OCI-LY7 (cell line): ENCODE measurements around the gene SUPT3H. TPM values are rescaled to one million over a fixed set of nuclear protein-coding genes. Genes with fewer than 3 reads are reported as not detected.

Source experiments
- BruUV-seq: library from RNA; stranded (reverse); fragments of 400-500 nt; replicated peaks from 2 replicates; lab custom pipeline; 2021; lab: Mats Ljungman, UMichigan
- CTCF ChIA-PET: fragments of 300-600 bp; sonication (Branson Sonifier 250); formaldehyde crosslinking; loops from one replicate; lab custom pipeline; 2022; ENCODE audit warnings: antibody characterized with exemption; ENCODE audit not compliant: unreplicated experiment; lab: Charles Lee
- POLR2A ChIA-PET: fragments of 300-600 bp; sonication (Branson Sonifier 250); formaldehyde crosslinking; loops from one replicate; lab custom pipeline; 2022; ENCODE audit warnings: antibody characterized with exemption; lab: Charles Lee
- DNase-seq: peaks from one replicate; pipeline ENCODE4 v3.0.0-alpha.2; 2015; ENCODE audit warnings: low spot score
- H2AFZ ChIP-seq: fragments of 200-600 bp; sonication (generic), shearing (Covaris generic); 2 replicates; pipeline ENCODE4 v1.6.1; 2014; ENCODE audit warnings: mild to moderate bottlenecking, antibody characterized with exemption, low read length, moderate library complexity
- H3K27ac ChIP-seq: fragments of 200-600 bp; sonication (generic); 2 replicates; pipeline ENCODE4 v1.5.1; 2014; ENCODE audit warnings: mixed run types, low read depth, mild to moderate bottlenecking, moderate library complexity, low read length, inconsistent platforms; ENCODE audit not compliant: poor library complexity, severe bottlenecking
- H3K36me3 ChIP-seq: fragments of 200-600 bp; sonication (generic); 2 replicates; pipeline ENCODE4 v1.6.1; 2014; ENCODE audit warnings: mild to moderate bottlenecking, antibody characterized with exemption, low read length, moderate library complexity, mixed read lengths; ENCODE audit not compliant: insufficient read depth
- H3K4me1 ChIP-seq: fragments of 200-600 bp; sonication (generic); 2 replicates; pipeline ENCODE4 v1.5.1; 2014; ENCODE audit warnings: mild to moderate bottlenecking, low read length; ENCODE audit not compliant: insufficient read depth, poor library complexity, severe bottlenecking
- H3K4me2 ChIP-seq: fragments of 200-600 bp; sonication (generic); 2 replicates; pipeline ENCODE4 v1.6.1; 2014; ENCODE audit warnings: mild to moderate bottlenecking, low read length
- H3K4me3 ChIP-seq: fragments of 200-600 bp; sonication (generic); 2 replicates; pipeline ENCODE4 v1.5.1; 2014; ENCODE audit warnings: mild to moderate bottlenecking, low read depth, low read length; ENCODE audit not compliant: poor library complexity, severe bottlenecking
- H3K79me2 ChIP-seq: fragments of 200-600 bp; sonication (generic); 2 replicates; pipeline ENCODE4 v1.6.1; 2016; ENCODE audit warnings: low read depth, mild to moderate bottlenecking, low read length, moderate library complexity, mixed read lengths; ENCODE audit not compliant: insufficient read depth
- H3K9me2 ChIP-seq: fragments of 200-600 bp; sonication (generic); 2 replicates; pipeline ENCODE4 v1.6.1; 2016; ENCODE audit warnings: mild to moderate bottlenecking, low read length, mixed read lengths; ENCODE audit not compliant: insufficient read depth
- H3K9me3 ChIP-seq: fragments of 200-600 bp; sonication (generic); 2 replicates; pipeline ENCODE4 v1.6.1; 2014; ENCODE audit warnings: mild to moderate bottlenecking, mixed run types, low read length, mixed read lengths
- H4K20me1 ChIP-seq: fragments of 200-600 bp; sonication (generic); 2 replicates; pipeline ENCODE4 v1.6.1; 2014; ENCODE audit warnings: mild to moderate bottlenecking, antibody characterized with exemption, low read length, moderate library complexity, mixed read lengths; ENCODE audit not compliant: insufficient read depth
- EZH2phosphoT487 ChIP-seq: fragments of 200-600 bp; sonication (generic); IDR thresholded peaks from 2 replicates; pipeline ENCODE4 v1.6.1; 2018; ENCODE audit warnings: low read depth, borderline replicate concordance, mild to moderate bottlenecking, mixed run types, antibody characterized with exemption, low read length, moderate library complexity, mixed read lengths
- intact Hi-C: fragments of 100-400 bp; cut with micrococcal nuclease; formaldehyde crosslinking; loops from one replicate; pipeline ENCODE4 v1.10.0; 2022; ENCODE audit not compliant: unreplicated experiment
- total RNA-seq, 2 experiments: library from RNA; depleted of rRNA in 1 of 2; stranded (reverse); fragments of >200 nt in 1 of 2; shearing (Covaris generic) in 1 of 2; gene quantifications; 2 replicates each; pipeline ENCODE4 v1.2.3, GENCODE V29; 2014 to 2022
- TF ChIP-seq, protein P1 (sequence below): fragments of 200-600 bp; sonication (generic); conservative IDR thresholded peaks from 2 replicates; pipeline ENCODE4 v1.5.1; 2014; ENCODE audit warnings: mild to moderate bottlenecking, antibody characterized with exemption, low read length, moderate library complexity, mixed read lengths

Gene SUPT3H
- total RNA-seq, 2 experiments from 2014 or later, result 1.1 to 7.1 TPM

DNA sequence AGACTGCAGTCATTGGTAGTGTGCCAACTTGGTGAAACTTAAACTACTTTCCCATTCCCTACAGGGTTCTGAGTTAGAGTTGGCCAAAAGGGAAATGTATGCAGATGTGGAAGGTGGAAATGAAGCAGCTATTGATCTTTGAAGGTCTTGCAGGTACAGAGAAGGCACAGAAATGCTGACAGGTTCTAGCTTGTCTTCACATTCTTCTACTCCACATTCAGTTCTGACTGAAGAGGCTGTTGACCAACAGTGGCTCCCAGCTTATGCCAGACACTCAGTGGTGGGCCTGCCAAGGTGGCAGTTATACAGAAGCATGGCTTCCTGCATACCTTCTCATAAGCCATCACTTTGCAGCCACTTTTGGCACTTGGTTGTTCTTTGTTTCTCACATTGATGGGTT lies 566.3 kb downstream of the SUPT3H start:
- no peaks in the 10 kb centered on the region for H3K4me1 ChIP-seq
- CTCF ChIA-PET, result no interaction called here
- no peaks in the 10 kb centered on the region for H3K9me2 ChIP-seq
- DNase-seq, result no peak
- no peak overlapping the region for H3K4me3 ChIP-seq
- no peak overlapping the region for H3K27ac ChIP-seq
- BruUV-seq, result no TSS peak
- TF ChIP-seq, protein P1, sequence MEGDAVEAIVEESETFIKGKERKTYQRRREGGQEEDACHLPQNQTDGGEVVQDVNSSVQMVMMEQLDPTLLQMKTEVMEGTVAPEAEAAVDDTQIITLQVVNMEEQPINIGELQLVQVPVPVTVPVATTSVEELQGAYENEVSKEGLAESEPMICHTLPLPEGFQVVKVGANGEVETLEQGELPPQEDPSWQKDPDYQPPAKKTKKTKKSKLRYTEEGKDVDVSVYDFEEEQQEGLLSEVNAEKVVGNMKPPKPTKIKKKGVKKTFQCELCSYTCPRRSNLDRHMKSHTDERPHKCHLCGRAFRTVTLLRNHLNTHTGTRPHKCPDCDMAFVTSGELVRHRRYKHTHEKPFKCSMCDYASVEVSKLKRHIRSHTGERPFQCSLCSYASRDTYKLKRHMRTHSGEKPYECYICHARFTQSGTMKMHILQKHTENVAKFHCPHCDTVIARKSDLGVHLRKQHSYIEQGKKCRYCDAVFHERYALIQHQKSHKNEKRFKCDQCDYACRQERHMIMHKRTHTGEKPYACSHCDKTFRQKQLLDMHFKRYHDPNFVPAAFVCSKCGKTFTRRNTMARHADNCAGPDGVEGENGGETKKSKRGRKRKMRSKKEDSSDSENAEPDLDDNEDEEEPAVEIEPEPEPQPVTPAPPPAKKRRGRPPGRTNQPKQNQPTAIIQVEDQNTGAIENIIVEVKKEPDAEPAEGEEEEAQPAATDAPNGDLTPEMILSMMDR, result no peak
- no peak for TF ChIP-seq EZH2phosphoT487
- no peaks in the 10 kb centered on the region for H3K79me2 ChIP-seq
- no peaks in the 10 kb centered on the region for H3K36me3 ChIP-seq
- intact Hi-C loops, result no loop called here
- no peaks in the 10 kb centered on the region for H4K20me1 ChIP-seq
- H2AFZ ChIP-seq, result no peak overlapping the region
- H3K4me2 ChIP-seq, result no peak overlapping the region
- no peaks in the 10 kb centered on the region for H3K9me3 ChIP-seq
- POLR2A ChIA-PET, result no interaction called here

DNA sequence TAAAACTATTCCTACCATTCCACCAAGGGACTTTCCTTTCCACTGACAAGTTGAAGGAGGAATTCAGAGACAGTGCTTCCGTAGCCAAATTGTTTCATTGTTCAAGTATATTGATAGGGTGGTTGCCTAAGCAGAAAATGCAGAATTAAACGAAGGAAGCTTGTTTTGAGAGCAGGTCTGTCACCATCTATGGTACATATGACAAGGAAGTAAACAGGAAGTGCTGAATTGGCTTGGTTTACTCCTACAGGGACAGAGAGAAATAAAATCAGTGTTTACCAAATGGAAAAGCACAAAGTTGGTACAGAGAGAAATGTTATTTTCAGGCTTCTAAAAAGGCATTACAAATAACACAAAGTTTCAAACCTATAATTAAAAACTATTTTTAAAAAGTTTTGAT lies 568.5 kb downstream of the SUPT3H start:
- intact Hi-C loops, result no loop called here
- no peak overlapping the region for H3K4me3 ChIP-seq
- DNase-seq, result no peak
- no peaks in the 10 kb centered on the region for H4K20me1 ChIP-seq
- no peaks in the 10 kb centered on the region for H3K79me2 ChIP-seq
- no peak for TF ChIP-seq EZH2phosphoT487
- TF ChIP-seq, protein P1, result no peak
- no peaks in the 10 kb centered on the region for H3K36me3 ChIP-seq
- H3K9me2 ChIP-seq, result no peaks in the 10 kb centered on the region
- POLR2A ChIA-PET, result no interaction called here
- CTCF ChIA-PET, result no interaction called here
- no peak overlapping the region for H2AFZ ChIP-seq
- no peaks in the 10 kb centered on the region for H3K4me1 ChIP-seq
- no TSS peak for BruUV-seq
- H3K9me3 ChIP-seq, result no peaks in the 10 kb centered on the region
- H3K27ac ChIP-seq, result no peak overlapping the region
- H3K4me2 ChIP-seq, result no peak overlapping the region

DNA sequence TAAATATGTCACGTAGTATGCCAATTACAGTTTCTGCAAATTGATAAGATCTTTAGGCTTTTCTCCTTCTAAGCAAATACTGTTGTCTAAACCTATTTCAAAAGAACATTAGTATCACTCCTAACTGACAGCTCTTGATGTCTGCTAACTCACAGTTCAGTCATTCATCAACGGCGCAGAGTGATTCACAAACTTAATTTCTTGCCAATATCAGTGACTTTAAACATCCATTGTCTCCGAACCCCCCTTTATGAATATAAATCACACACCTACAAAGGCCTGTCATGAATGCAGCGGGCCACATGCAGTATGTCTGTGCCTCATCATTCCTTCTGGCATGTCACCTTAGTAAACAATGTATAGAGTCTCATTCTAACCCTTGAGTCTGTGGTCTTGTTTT lies 569.6 kb downstream of the SUPT3H start:
- ChIA-PET POLR2A (no interaction called here), CTCF (no interaction called here)
- no TSS peak for BruUV-seq
- TF ChIP-seq EZH2phosphoT487, result no peak
- TF ChIP-seq, protein P1, result no peak
- no peaks in the 10 kb centered on the region for H3K4me1 ChIP-seq
- intact Hi-C loops, result no loop called here
- no peaks in the 10 kb centered on the region for H3K9me2 ChIP-seq
- H3K79me2 ChIP-seq, result no peaks in the 10 kb centered on the region
- H3K4me3 ChIP-seq, result no peak overlapping the region
- H3K27ac ChIP-seq, result no peak overlapping the region
- no peaks in the 10 kb centered on the region for H3K36me3 ChIP-seq
- H4K20me1 ChIP-seq, result no peaks in the 10 kb centered on the region
- no peak overlapping the region for H3K4me2 ChIP-seq
- no peak for DNase-seq
- H3K9me3 ChIP-seq, result no peaks in the 10 kb centered on the region
- H2AFZ ChIP-seq, result no peak overlapping the region
